Measurements from ENCODE around the gene PARD6B.

GRCh38 chr20:50729901-50730764 lies 1.2 kb upstream of the PARD6B start:
- TF ChIP-seq CTCF (IDR thresholded peaks at IDR 0.05; ENCODE audit: extremely low read depth in 1 of 2, insufficient read depth in 1 of 2, low read depth in 1 of 2, low read length in 2 of 2) (no peak), POLR2A (IDR thresholded peaks at IDR 0.05; ENCODE audit: low read depth, low read length) (no peak), EZH2 (IDR thresholded peaks at IDR 0.05; ENCODE audit: borderline replicate concordance, low read depth, low read length, severe bottlenecking) (no peak), MAX (IDR thresholded peaks at IDR 0.05; ENCODE audit: insufficient read depth, insufficient read length) (no peak), POLR2AphosphoS5 (IDR thresholded peaks at IDR 0.05; ENCODE audit: insufficient read depth, low read depth, low read length) (no peak), FOS (IDR thresholded peaks at IDR 0.05; ENCODE audit: borderline replicate concordance, insufficient read depth, low read length) (no peak)

Data from endothelial cell of umbilical vein (primary cell).